Ishikawa (cell line): ENCODE results near the gene BABAM1.

Experiments
- EGR1 ChIP-seq: IDR thresholded peaks from 2 replicates; pipeline ENCODE4 v1.6.1; 2012
- EP300 ChIP-seq: IDR thresholded peaks from 2 replicates; pipeline ENCODE4 v1.6.1; 2012; ENCODE audit warnings: borderline replicate concordance
- FOXM1 ChIP-seq: IDR thresholded peaks from 2 replicates; pipeline ENCODE4 v1.6.1; 2012; ENCODE audit warnings: low read depth, borderline replicate concordance
- RAD21 ChIP-seq: IDR thresholded peaks from 2 replicates; pipeline ENCODE4 v1.6.1; 2012; ENCODE audit warnings: low read depth
- TAF1 ChIP-seq: IDR thresholded peaks from 2 replicates; pipeline ENCODE4 v1.6.1; 2012; ENCODE audit warnings: low read depth, mild to moderate bottlenecking
- TCF12 ChIP-seq: IDR thresholded peaks from 2 replicates; pipeline ENCODE4 v1.6.1; 2012; ENCODE audit warnings: low read depth
- TEAD4 ChIP-seq: IDR thresholded peaks from 2 replicates; pipeline ENCODE4 v1.6.1; 2012
- YY1 ChIP-seq: IDR thresholded peaks from 2 replicates; pipeline ENCODE4 v1.6.1; 2012; ENCODE audit warnings: low read depth
- ZBTB7A ChIP-seq: IDR thresholded peaks from 2 replicates; pipeline ENCODE4 v1.6.1; 2012; ENCODE audit warnings: low read depth
- TF ChIP-seq, protein P1 (sequence below): IDR thresholded peaks from 2 replicates; pipeline ENCODE4 v1.6.1; 2012
- TF ChIP-seq, protein P2 (sequence below): IDR thresholded peaks from 2 replicates; pipeline ENCODE4 v1.6.1; 2012
- TF ChIP-seq, protein P3 (sequence below): IDR thresholded peaks from 2 replicates; pipeline ENCODE4 v1.6.1; 2012; ENCODE audit warnings: low read depth, mild to moderate bottlenecking

DNA sequence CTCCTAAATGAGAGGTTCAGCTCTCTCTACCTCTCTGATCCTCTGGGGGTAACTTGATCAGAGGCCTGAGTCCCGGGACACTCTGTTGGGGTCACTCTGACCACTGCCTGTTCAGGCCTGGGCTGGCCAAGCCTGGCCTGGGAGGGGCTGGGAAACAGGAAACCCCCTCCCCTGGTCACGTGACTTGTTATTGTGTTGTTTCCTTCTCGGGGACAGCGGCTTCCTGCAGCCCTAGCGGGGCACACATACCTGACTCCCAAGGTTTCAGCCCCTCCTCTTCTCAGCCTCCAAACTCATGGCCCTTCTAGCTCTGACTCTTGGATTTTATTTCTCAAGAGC lies 2.6 kb upstream of the BABAM1 start, which contains the start of gene USHBP1:
- TF ChIP-seq EP300 (no peak), ZBTB7A (no peak), YY1 (no peak), RAD21 (no peak), TCF12 (no peak), FOXM1 (no peak), TEAD4 (no peak), EGR1 (no peak), TAF1 (no peak)
- TF ChIP-seq, protein P1, sequence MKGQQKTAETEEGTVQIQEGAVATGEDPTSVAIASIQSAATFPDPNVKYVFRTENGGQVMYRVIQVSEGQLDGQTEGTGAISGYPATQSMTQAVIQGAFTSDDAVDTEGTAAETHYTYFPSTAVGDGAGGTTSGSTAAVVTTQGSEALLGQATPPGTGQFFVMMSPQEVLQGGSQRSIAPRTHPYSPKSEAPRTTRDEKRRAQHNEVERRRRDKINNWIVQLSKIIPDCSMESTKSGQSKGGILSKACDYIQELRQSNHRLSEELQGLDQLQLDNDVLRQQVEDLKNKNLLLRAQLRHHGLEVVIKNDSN = peak; percentile 63
- TF ChIP-seq, protein P2, sequence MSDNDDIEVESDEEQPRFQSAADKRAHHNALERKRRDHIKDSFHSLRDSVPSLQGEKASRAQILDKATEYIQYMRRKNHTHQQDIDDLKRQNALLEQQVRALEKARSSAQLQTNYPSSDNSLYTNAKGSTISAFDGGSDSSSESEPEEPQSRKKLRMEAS = no peak
- TF ChIP-seq, protein P3, sequence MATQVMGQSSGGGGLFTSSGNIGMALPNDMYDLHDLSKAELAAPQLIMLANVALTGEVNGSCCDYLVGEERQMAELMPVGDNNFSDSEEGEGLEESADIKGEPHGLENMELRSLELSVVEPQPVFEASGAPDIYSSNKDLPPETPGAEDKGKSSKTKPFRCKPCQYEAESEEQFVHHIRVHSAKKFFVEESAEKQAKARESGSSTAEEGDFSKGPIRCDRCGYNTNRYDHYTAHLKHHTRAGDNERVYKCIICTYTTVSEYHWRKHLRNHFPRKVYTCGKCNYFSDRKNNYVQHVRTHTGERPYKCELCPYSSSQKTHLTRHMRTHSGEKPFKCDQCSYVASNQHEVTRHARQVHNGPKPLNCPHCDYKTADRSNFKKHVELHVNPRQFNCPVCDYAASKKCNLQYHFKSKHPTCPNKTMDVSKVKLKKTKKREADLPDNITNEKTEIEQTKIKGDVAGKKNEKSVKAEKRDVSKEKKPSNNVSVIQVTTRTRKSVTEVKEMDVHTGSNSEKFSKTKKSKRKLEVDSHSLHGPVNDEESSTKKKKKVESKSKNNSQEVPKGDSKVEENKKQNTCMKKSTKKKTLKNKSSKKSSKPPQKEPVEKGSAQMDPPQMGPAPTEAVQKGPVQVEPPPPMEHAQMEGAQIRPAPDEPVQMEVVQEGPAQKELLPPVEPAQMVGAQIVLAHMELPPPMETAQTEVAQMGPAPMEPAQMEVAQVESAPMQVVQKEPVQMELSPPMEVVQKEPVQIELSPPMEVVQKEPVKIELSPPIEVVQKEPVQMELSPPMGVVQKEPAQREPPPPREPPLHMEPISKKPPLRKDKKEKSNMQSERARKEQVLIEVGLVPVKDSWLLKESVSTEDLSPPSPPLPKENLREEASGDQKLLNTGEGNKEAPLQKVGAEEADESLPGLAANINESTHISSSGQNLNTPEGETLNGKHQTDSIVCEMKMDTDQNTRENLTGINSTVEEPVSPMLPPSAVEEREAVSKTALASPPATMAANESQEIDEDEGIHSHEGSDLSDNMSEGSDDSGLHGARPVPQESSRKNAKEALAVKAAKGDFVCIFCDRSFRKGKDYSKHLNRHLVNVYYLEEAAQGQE = no peak
